GM10248 (cell line): Measurements from ENCODE around the gene GORASP1.

Source experiments
- CTCF ChIA-PET: fragments of 300-600 bp; sonication (Branson Sonifier 250); formaldehyde crosslinking; extraction: SDS; loops from one replicate; lab custom pipeline; 2021; ENCODE audit warnings: antibody characterized with exemption; lab: Yijun Ruan, JAX
- POLR2A ChIA-PET: fragments of 350-650 bp; sonication (Branson Sonifier 250); formaldehyde crosslinking; extraction: SDS; loops from one replicate; lab custom pipeline; 2020; ENCODE audit warnings: antibody characterized with exemption; lab: Yijun Ruan, JAX
- DNase-seq: peaks from one replicate; pipeline ENCODE4 v3.0.0; 2012; ENCODE audit errors: extremely low spot score
- TF ChIP-seq, protein P1 (sequence below): IDR thresholded peaks from 2 replicates; pipeline ENCODE4 v1.5.1; 2012; ENCODE audit warnings: mild to moderate bottlenecking, low read depth; ENCODE audit errors: extremely low read depth, missing control alignments, control extremely low read depth

The GORASP1 gene

GRCh38 chr3:39122813-39123212, 15.4 kb upstream of the GORASP1 start:
- TF ChIP-seq, protein P1, sequence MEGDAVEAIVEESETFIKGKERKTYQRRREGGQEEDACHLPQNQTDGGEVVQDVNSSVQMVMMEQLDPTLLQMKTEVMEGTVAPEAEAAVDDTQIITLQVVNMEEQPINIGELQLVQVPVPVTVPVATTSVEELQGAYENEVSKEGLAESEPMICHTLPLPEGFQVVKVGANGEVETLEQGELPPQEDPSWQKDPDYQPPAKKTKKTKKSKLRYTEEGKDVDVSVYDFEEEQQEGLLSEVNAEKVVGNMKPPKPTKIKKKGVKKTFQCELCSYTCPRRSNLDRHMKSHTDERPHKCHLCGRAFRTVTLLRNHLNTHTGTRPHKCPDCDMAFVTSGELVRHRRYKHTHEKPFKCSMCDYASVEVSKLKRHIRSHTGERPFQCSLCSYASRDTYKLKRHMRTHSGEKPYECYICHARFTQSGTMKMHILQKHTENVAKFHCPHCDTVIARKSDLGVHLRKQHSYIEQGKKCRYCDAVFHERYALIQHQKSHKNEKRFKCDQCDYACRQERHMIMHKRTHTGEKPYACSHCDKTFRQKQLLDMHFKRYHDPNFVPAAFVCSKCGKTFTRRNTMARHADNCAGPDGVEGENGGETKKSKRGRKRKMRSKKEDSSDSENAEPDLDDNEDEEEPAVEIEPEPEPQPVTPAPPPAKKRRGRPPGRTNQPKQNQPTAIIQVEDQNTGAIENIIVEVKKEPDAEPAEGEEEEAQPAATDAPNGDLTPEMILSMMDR, result no peak
- DNase-seq, result no peak
- CTCF ChIA-PET, result interaction anchor here (1.6 to 18.6 kb wide), 2 partner anchors 21 to 168 kb away, joined by 3 to 178 read pairs; no protein-coding TSS in a partner anchor
- POLR2A ChIA-PET, result no interaction called here

DNA sequence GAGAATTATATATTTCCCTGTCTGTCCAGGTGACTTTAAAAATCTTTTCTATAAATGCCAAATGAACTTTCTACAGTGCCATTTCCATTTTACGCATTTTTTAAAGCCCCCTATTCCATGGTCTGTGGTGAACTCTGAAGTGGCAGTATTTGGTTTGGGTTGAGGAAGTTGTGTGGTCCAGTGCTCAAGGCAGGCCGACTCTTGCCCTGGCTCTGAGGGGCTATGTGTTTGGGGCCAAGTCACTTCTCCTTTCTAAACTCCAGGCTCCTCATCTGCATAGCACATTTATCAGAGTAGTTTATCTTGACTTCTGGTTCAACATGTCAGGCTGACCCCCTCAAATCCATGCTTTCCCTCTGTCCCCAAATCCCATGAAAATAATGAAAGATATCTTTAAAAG, 14.2 kb upstream of the GORASP1 start:
- TF ChIP-seq, protein P1, result no peak
- no peak for DNase-seq
- ChIA-PET CTCF (interaction anchor here (1.9 to 18.6 kb wide), 2 partner anchors 12 to 169 kb away, joined by 5 to 178 read pairs; no protein-coding TSS in a partner anchor), POLR2A (no interaction called here)

DNA sequence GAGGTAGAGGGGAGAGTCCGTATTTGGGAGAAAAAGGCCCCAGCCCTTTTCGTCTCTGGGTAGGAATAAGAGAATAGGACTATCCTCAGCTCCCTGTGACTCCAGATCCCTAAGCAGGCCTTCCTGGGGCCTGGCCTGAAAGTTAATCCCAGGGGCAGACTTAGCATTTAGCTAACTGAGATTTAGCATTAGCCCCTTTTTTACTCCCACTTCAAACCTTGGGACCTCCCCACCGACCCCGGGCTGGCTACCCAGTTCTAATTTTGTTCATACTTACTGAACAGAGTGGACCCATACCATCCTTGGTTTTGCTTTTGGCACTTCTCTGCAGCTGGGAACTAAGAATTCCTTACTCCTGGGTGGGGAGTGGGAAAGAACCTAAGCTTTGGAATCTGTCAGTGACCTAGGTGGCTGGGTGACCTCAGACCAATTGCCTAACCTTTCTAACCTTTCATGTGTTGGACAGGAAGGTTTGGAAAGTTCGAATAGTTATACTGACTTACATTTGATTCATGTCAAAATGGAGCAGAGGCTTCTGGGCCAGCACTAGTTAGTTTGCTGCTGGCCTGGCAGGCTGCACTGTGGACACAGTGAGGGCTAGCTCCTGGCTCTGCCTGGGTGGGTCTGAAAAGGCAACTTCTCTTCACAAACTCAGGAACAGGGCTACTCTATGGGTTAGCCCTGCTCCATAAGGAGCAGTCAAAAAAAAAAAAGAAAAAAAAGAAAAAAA, 11.7 kb upstream of the GORASP1 start:
- POLR2A ChIA-PET, result no interaction called here
- TF ChIP-seq, protein P1, result no peak
- CTCF ChIA-PET, result interaction anchor here (0.7 to 18.6 kb wide), 4 partner anchors 8 to 171 kb away, joined by 3 to 178 read pairs (median 10); no protein-coding TSS in a partner anchor
- no peak for DNase-seq

DNA sequence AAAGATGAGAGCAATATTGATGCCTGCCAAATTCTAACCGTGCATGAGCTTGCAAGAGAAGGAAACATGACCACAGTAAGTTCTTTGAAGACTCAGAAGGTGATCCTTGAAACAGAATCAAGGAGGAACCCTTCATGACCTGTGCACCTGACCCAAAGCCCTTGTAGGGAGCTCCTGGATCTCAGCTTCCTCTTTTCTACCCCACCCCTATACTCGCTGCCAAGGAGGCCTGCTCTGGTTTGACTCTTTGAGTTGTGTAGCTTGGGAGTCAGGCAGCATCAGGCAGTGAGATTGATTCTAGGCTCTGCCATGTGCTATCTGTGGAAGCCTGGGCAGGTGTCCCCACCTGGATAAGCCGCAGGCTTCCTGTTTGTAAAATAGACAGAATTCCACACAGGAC, 10.7 kb upstream of the GORASP1 start:
- DNase-seq, result no peak
- CTCF ChIA-PET, result interaction anchor here (0.8 to 18.6 kb wide), 6 partner anchors 9 to 172 kb away, joined by 3 to 178 read pairs (median 3); no protein-coding TSS in a partner anchor
- POLR2A ChIA-PET, result no interaction called here
- TF ChIP-seq, protein P1, result no peak

DNA sequence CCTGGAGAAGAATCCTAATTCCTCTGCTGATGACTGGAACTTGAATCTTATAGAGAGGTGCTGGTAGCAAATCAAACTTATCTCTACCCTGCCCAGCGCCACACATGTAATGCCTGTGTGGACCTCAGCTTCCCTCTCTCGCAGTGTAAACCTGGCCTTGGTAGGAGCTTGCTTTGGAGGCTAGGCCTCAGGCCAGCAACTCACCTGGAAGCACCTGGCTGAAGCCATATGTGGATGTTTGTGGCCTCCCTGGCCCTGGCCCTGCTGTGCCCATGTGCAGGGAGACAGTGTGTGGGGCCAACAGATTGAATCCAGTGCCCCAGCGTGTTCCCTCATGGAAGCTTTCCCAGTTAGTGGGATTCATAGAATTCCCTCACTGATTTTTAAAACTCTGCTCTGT, 8.4 kb upstream of the GORASP1 start:
- ChIA-PET CTCF (interaction anchor here (1.0 to 18.6 kb wide), 3 partner anchors 12 to 175 kb away, joined by 4 to 178 read pairs (median 9); no protein-coding TSS in a partner anchor), POLR2A (no interaction called here)
- no peak for DNase-seq
- TF ChIP-seq, protein P1, result no peak

GRCh38 chr3:39114456-39114855, 7.0 kb upstream of the GORASP1 start:
- DNase-seq, result no peak
- CTCF ChIA-PET, result interaction anchor here (1.1 to 18.6 kb wide), 3 partner anchors 9 to 176 kb away, joined by 4 to 178 read pairs (median 5); no protein-coding TSS in a partner anchor
- TF ChIP-seq, protein P1, result no peak
- POLR2A ChIA-PET, result no interaction called here
